Osteoblast (primary cell): ENCODE measurements around the gene COL23A1. TPM values are rescaled to one million over a fixed set of nuclear protein-coding genes. Genes with fewer than 3 reads are reported as not detected.

Source experiments
- DNase-seq: peaks from one replicate; pipeline ENCODE4 v3.0.0; 2011; ENCODE audit warnings: low spot score, mixed read lengths; ENCODE audit not compliant: insufficient read length; ENCODE audit errors: missing footprints
- H2AFZ ChIP-seq: 2 replicates; pipeline ENCODE4 v1.6.0; 2011; ENCODE audit warnings: mild to moderate bottlenecking, low read length
- H3K27ac ChIP-seq: 2 replicates; pipeline ENCODE4 v1.5.1; 2011; ENCODE audit warnings: mild to moderate bottlenecking, low read depth, low read length, moderate library complexity
- H3K27me3 ChIP-seq: 2 replicates; pipeline ENCODE4 v1.6.0; 2012; ENCODE audit warnings: mild to moderate bottlenecking, control low read depth, inconsistent platforms, low read length, moderate library complexity; ENCODE audit not compliant: insufficient read depth
- H3K36me3 ChIP-seq: 2 replicates; pipeline ENCODE4 v1.5.1; 2011; ENCODE audit warnings: mild to moderate bottlenecking, low read length, control low read depth, moderate library complexity; ENCODE audit not compliant: insufficient read depth
- H3K4me1 ChIP-seq: 2 replicates; pipeline ENCODE4 v1.5.1; 2011; ENCODE audit warnings: mild to moderate bottlenecking, low read length, control low read depth, moderate library complexity; ENCODE audit not compliant: insufficient read depth
- H3K4me2 ChIP-seq: 2 replicates; pipeline ENCODE4 v1.6.0; 2011; ENCODE audit warnings: mild to moderate bottlenecking, low read length; ENCODE audit not compliant: insufficient read depth
- H3K4me3 ChIP-seq: fragments of 200-600 bp; sonication (generic); 3 replicates; pipeline ENCODE4 v1.5.1; 2012; ENCODE audit warnings: mild to moderate bottlenecking, low read length, inconsistent platforms; ENCODE audit not compliant: insufficient read depth
- H3K79me2 ChIP-seq: 2 replicates; pipeline ENCODE4 v1.6.0; 2012; ENCODE audit warnings: mild to moderate bottlenecking, low read length, control low read depth, inconsistent platforms; ENCODE audit not compliant: insufficient read depth
- H3K9me3 ChIP-seq: 2 replicates; pipeline ENCODE4 v1.5.1; 2011; ENCODE audit warnings: low read depth, low read length, control low read depth
- H4K20me1 ChIP-seq: 2 replicates; pipeline ENCODE4 v1.6.0; 2012; ENCODE audit warnings: mild to moderate bottlenecking, low read length, control low read depth; ENCODE audit not compliant: insufficient read depth
- total RNA-seq: library from RNA; depleted of rRNA; stranded (reverse); fragments of >200 nt; gene quantifications from 2 replicates; pipeline ENCODE4 v1.2.3, GENCODE V29; 2012
- TF ChIP-seq, protein P1 (sequence below): IDR thresholded peaks from 2 replicates; pipeline ENCODE4 v1.5.1; 2011; ENCODE audit warnings: mild to moderate bottlenecking, low read depth, low read length, moderate library complexity; ENCODE audit errors: extremely low read depth

COL23A1 gene
- total RNA-seq, 1 donor, result under 0.01 TPM

- no peaks in the 10 kb centered on the region for H3K9me3 ChIP-seq
- DNase-seq, result no peak
- no peaks in the 10 kb centered on the region for H3K4me1 ChIP-seq
- no peak overlapping the region for H3K4me3 ChIP-seq
- H3K4me2 ChIP-seq, result peak overlapping the region; percentile 36
- no peaks in the 10 kb centered on the region for H3K79me2 ChIP-seq
- H3K36me3 ChIP-seq, result no peaks in the 10 kb centered on the region
- no peak overlapping the region for H2AFZ ChIP-seq
- TF ChIP-seq, protein P1, sequence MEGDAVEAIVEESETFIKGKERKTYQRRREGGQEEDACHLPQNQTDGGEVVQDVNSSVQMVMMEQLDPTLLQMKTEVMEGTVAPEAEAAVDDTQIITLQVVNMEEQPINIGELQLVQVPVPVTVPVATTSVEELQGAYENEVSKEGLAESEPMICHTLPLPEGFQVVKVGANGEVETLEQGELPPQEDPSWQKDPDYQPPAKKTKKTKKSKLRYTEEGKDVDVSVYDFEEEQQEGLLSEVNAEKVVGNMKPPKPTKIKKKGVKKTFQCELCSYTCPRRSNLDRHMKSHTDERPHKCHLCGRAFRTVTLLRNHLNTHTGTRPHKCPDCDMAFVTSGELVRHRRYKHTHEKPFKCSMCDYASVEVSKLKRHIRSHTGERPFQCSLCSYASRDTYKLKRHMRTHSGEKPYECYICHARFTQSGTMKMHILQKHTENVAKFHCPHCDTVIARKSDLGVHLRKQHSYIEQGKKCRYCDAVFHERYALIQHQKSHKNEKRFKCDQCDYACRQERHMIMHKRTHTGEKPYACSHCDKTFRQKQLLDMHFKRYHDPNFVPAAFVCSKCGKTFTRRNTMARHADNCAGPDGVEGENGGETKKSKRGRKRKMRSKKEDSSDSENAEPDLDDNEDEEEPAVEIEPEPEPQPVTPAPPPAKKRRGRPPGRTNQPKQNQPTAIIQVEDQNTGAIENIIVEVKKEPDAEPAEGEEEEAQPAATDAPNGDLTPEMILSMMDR, result no peak
- H4K20me1 ChIP-seq, result no peaks in the 10 kb centered on the region
- no peaks in the 10 kb centered on the region for H3K27me3 ChIP-seq
- no peak overlapping the region for H3K27ac ChIP-seq
Observed at GRCh38 chr5:178467568-178468195, 122.5 kb downstream of the COL23A1 start.

DNA sequence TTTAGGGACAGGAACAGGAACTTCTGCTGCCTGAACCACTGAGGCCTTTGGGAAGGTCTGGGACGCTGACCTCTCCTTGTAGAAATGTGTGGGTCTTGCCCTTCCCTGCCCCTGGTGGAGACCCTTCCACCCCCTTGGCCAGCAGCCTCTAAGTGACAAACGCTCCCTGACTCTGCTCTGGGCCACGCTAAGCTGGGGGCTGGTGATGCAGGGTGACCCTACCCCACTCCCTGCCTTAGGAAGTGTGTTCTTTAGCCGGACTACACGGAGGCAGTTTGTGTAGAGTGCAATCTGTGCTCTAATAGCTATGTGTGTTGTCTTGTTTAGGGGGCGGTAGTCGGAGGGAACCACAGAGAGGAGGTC, 123.0 kb downstream of the COL23A1 start:
- Histone ChIP-seq H4K20me1 (no peaks in the 10 kb centered on the region), H3K79me2 (no peaks in the 10 kb centered on the region), H3K36me3 (no peaks in the 10 kb centered on the region), H3K4me3 (no peak overlapping the region), H3K9me3 (no peaks in the 10 kb centered on the region), H3K27me3 (no peaks in the 10 kb centered on the region), H3K27ac (no peak overlapping the region), H3K4me2 (no peak overlapping the region), H2AFZ (no peak overlapping the region), H3K4me1 (no peaks in the 10 kb centered on the region)
- TF ChIP-seq, protein P1, result no peak
- no peak for DNase-seq

GRCh38 chr5:178466342-178466741, 123.9 kb downstream of the COL23A1 start:
- H3K79me2 ChIP-seq, result no peaks in the 10 kb centered on the region
- no peak overlapping the region for H3K4me3 ChIP-seq
- peak; percentile 36 for DNase-seq
- no peak overlapping the region for H3K27ac ChIP-seq
- TF ChIP-seq, protein P1, result no peak
- H4K20me1 ChIP-seq, result no peaks in the 10 kb centered on the region
- H3K4me1 ChIP-seq, result no peaks in the 10 kb centered on the region
- H3K9me3 ChIP-seq, result no peaks in the 10 kb centered on the region
- no peaks in the 10 kb centered on the region for H3K36me3 ChIP-seq
- no peak overlapping the region for H3K4me2 ChIP-seq
- H3K27me3 ChIP-seq, result no peaks in the 10 kb centered on the region
- no peak overlapping the region for H2AFZ ChIP-seq

GRCh38 chr5:178465861-178466288, 124.3 kb downstream of the COL23A1 start:
- Histone ChIP-seq H4K20me1 (no peaks in the 10 kb centered on the region), H3K36me3 (no peaks in the 10 kb centered on the region), H3K4me3 (no peak overlapping the region), H3K79me2 (no peaks in the 10 kb centered on the region), H3K27ac (no peak overlapping the region), H3K9me3 (no peaks in the 10 kb centered on the region), H2AFZ (no peak overlapping the region), H3K27me3 (no peaks in the 10 kb centered on the region), H3K4me1 (no peaks in the 10 kb centered on the region), H3K4me2 (no peak overlapping the region)
- no peak for DNase-seq
- TF ChIP-seq, protein P1, result no peak
